ENCODE measurements around the gene ST8SIA6. TPM values are rescaled to one million over a fixed set of nuclear protein-coding genes. Genes with fewer than 3 reads are reported as not detected.

Gene ST8SIA6
- total RNA-seq, 2 donors from 2014 or later = not detected

- intact Hi-C loops (cut with DNase I) = no loop called here
- Histone ChIP-seq H3K27ac (no peak overlapping the region), H3K9me3 (no peaks in the 10 kb centered on the region), H3K36me3 (replicated peaks in 1 of 2; ENCODE audit: insufficient read depth in 1 of 2, low read depth in 2 of 2) (no peaks in the 10 kb centered on the region), H3K4me1 (no peaks in the 10 kb centered on the region), H3K27me3 (no peaks in the 10 kb centered on the region), H3K4me3 (no peak overlapping the region)
- no peak for DNase-seq
- TF ChIP-seq POLR2A (IDR thresholded peaks at IDR 0.05) = no peak
- TF ChIP-seq CTCF (IDR thresholded peaks at IDR 0.05) = no peak
- 58 to 66% methylated on average over 6 of the region's 6 CpGs for WGBS, 2 donors
- ATAC-seq = no peak
These were observed 21.7 kb downstream of the ST8SIA6 start for GRCh38 chr10:17432723-17433122.

- 60 to 72% methylated on average over 7 of the region's 7 CpGs for WGBS, 2 donors
- no peaks in the 10 kb centered on the region for H3K4me1 ChIP-seq
- no peaks in the 10 kb centered on the region for H3K36me3 ChIP-seq (replicated peaks in 1 of 2; ENCODE audit: insufficient read depth in 1 of 2, low read depth in 2 of 2)
- no peak for ATAC-seq
- no peaks in the 10 kb centered on the region for H3K9me3 ChIP-seq
- no peak for DNase-seq
- no peak overlapping the region for H3K27ac ChIP-seq
- intact Hi-C loops (cut with DNase I) = no loop called here
- no peaks in the 10 kb centered on the region for H3K27me3 ChIP-seq
- TF ChIP-seq CTCF (IDR thresholded peaks at IDR 0.05) (no peak), POLR2A (IDR thresholded peaks at IDR 0.05) (no peak)
- no peak overlapping the region for H3K4me3 ChIP-seq
These were observed 22.5 kb downstream of the ST8SIA6 start for GRCh38 chr10:17431871-17432311.

GRCh38 chr10:17430647-17431355 is 23.6 kb downstream of the ST8SIA6 start:
- Histone ChIP-seq H3K27ac (no peak overlapping the region), H3K4me3 (no peak overlapping the region), H3K4me1 (no peaks in the 10 kb centered on the region), H3K36me3 (replicated peaks in 1 of 2; ENCODE audit: insufficient read depth in 1 of 2, low read depth in 2 of 2) (no peaks in the 10 kb centered on the region), H3K27me3 (no peaks in the 10 kb centered on the region), H3K9me3 (no peaks in the 10 kb centered on the region)
- WGBS, 2 donors = 10 to 18% methylated on average over 7 of the region's 7 CpGs
- DNase-seq (peak; percentile 70 to 85 (median 79)), ATAC-seq (peak; percentile 83)
- intact Hi-C loops (cut with DNase I) = no loop called here
- no peak for TF ChIP-seq POLR2A (IDR thresholded peaks at IDR 0.05)
- TF ChIP-seq CTCF (IDR thresholded peaks at IDR 0.05) = peak; percentile 73 to 97 (median 86)

- TF ChIP-seq CTCF (IDR thresholded peaks at IDR 0.05) (no peak), POLR2A (IDR thresholded peaks at IDR 0.05) (no peak)
- ATAC-seq = no peak
- no peak overlapping the region for H3K27ac ChIP-seq
- DNase-seq = no peak
- WGBS, 2 donors = 85 to 88% methylated on average over 6 of the region's 6 CpGs
- H3K9me3 ChIP-seq = no peaks in the 10 kb centered on the region
- H3K4me1 ChIP-seq = no peaks in the 10 kb centered on the region
- H3K36me3 ChIP-seq (replicated peaks in 1 of 2; ENCODE audit: insufficient read depth in 1 of 2, low read depth in 2 of 2) = no peaks in the 10 kb centered on the region
- intact Hi-C loops (cut with DNase I) = loop anchor here (5.0 to 10.0 kb wide), 2 partner anchors 132 to 595 kb away; no protein-coding TSS in a partner anchor
- no peaks in the 10 kb centered on the region for H3K27me3 ChIP-seq
- H3K4me3 ChIP-seq = no peak overlapping the region
These were observed 24.9 kb downstream of the ST8SIA6 start for GRCh38 chr10:17429490-17429889.
